Measurements from ENCODE around the gene CCL22.

- TF ChIP-seq CTCF (IDR thresholded peaks at IDR 0.05) (no peak), POLR2A (IDR thresholded peaks at IDR 0.05) (no peak)
These were observed 33.1 kb downstream of the CCL22 start for GRCh38 chr16:57391708-57392107.

Measured in testis (tissue), 2 donors.